HepG2 (cell line): ENCODE measurements around the gene DSN1. TPM values are rescaled to one million over a fixed set of nuclear protein-coding genes. Genes with fewer than 3 reads are reported as not detected.

Source experiments
- ARID2 ChIP-seq: sonication (generic); formaldehyde crosslinking; IDR thresholded peaks from 2 replicates; pipeline ENCODE4 v1.8.1; 2022; ENCODE audit warnings: mild to moderate bottlenecking, missing genetic modification reagents, borderline replicate concordance
- ATM ChIP-seq: fragments of 450-650 bp; IDR thresholded peaks from 2 replicates; pipeline ENCODE4 v1.7.1; 2017; ENCODE audit warnings: mild to moderate bottlenecking, borderline replicate concordance
- CERS6 ChIP-seq: sonication (generic); formaldehyde crosslinking; IDR thresholded peaks from 2 replicates; pipeline ENCODE4 v1.5.0; 2020; ENCODE audit warnings: missing genetic modification reagents
- FOXA3 ChIP-seq: IDR thresholded peaks from 2 replicates; pipeline ENCODE4 v1.6.1; 2016; ENCODE audit warnings: missing genetic modification reagents, missing compliant biosample characterization
- KDM2A ChIP-seq: sonication (generic); formaldehyde crosslinking; IDR thresholded peaks from 2 replicates; pipeline ENCODE4 v1.4.0; 2020; ENCODE audit warnings: low read depth, missing genetic modification reagents, borderline replicate concordance
- MYNN ChIP-seq: sonication (generic); formaldehyde crosslinking; IDR thresholded peaks from 2 replicates; pipeline ENCODE4 v1.4.0; 2020; ENCODE audit warnings: mild to moderate bottlenecking, low read depth, missing genetic modification reagents
- TAF1 ChIP-seq: sonication (generic); formaldehyde crosslinking; IDR thresholded peaks from 2 replicates; pipeline ENCODE4 v1.4.0; 2020; ENCODE audit warnings: missing genetic modification reagents
- ZMYM3 ChIP-seq: sonication (generic); formaldehyde crosslinking; IDR thresholded peaks from 2 replicates; pipeline ENCODE4 v1.5.1; 2020; ENCODE audit warnings: mild to moderate bottlenecking, missing genetic modification reagents
- ZNF407 ChIP-seq: sonication (generic); formaldehyde crosslinking; IDR thresholded peaks from one replicate; pipeline ENCODE4 v1.5.1; 2020; ENCODE audit warnings: mild to moderate bottlenecking, missing genetic modification reagents; ENCODE audit errors: not compliant biosample characterization
- ZNF768 ChIP-seq: sonication (generic); formaldehyde crosslinking; IDR thresholded peaks from 2 replicates; pipeline ENCODE4 v1.4.0; 2020; ENCODE audit warnings: missing genetic modification reagents
- ZNF777 ChIP-seq: sonication (generic); formaldehyde crosslinking; IDR thresholded peaks from 2 replicates; pipeline ENCODE4 v1.4.0; 2020; ENCODE audit warnings: missing genetic modification reagents
- polyA plus RNA-seq, 8 experiments: library from polyadenylated mRNA; depleted of rRNA in 3 of 8; stranded (reverse) in 7 of 8; unstranded in 1 of 8; fragments of >200 nt; fragmentation: Illumina TruSeq in 4 of 8; extraction: Trizol in 4 of 8; gene quantifications; 2 replicates each; pipeline versions ENCODE4 v1.2.1 to v1.2.3, GENCODE V29; 2011 to 2016; ENCODE audit warnings: low read depth in 4 of 8, missing spikeins in 1 of 8, mixed read lengths in 1 of 8; ENCODE audit not compliant: insufficient read depth in 1 of 8
- total RNA-seq, 5 experiments: library from RNA; depleted of rRNA; stranded (reverse); fragments of >200 nt; fragmentation: Illumina TruSeq; extraction: Trizol; gene quantifications; 2 replicates each; pipeline ENCODE4 v1.2.3, GENCODE V29; 2016; ENCODE audit warnings: low read depth in 1 of 5
- TF ChIP-seq, protein P1 (sequence below): sonication (generic); formaldehyde crosslinking; IDR thresholded peaks from 2 replicates; pipeline ENCODE4 v1.5.0; 2020; ENCODE audit warnings: mild to moderate bottlenecking, missing genetic modification reagents, borderline replicate concordance
- TF ChIP-seq, protein P2 (sequence below): IDR thresholded peaks from 2 replicates; pipeline ENCODE4 v1.6.1; 2016; ENCODE audit warnings: missing biosample characterization, missing genetic modification reagents, low read depth
- TF ChIP-seq, protein P3 (sequence below): sonication (generic); formaldehyde crosslinking; IDR thresholded peaks from 2 replicates; pipeline ENCODE4 v1.4.0; 2020; ENCODE audit warnings: missing genetic modification reagents

Gene DSN1
- total and polyA plus RNA-seq, 2 of the 13 experiments (the other 11 are each of a cell fraction or from before 2014, with no cell fraction given): 18.7 to 53.7 TPM

DNA sequence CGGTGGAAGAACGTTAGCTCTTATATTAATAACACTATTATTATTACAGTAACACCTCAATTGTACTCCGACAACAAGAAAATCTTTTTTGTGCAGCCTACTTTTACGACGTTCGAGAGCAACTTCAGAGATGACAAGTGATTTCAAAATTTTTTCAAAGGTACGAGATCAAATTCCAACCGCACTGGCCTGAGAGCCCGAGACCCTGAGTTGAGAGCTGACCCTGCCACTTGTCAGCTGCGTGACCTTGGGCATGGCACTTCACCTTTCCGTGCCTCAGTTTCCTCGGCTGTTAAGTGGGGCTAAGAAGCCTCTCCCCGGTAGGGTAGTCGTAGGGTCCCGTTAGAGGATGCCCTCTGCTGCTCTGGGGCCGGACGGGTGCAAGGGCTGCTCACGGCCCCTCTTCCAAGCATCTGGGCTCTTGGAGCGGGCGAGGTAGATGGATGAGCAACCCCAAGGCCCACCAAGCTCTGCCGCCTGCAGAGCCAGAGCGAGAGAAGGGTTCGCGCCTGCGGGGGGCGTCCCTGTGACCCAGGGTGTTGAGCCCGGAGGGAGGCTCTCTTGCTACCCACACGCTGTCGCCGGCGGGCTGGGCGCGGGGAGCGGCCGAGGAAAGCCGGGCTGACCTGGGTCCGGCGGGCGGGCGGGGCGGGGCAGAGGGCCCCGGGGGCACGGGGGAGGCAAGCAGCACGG, 28.2 kb downstream of the DSN1 start (continued):
- 0 out of 2 replicates have a peak, but pooled peaks have one; percentile 50 for TF ChIP-seq CERS6 (CRISPR knock-in tag)
- TF ChIP-seq ATM: no peak
- TF ChIP-seq ZNF768 (CRISPR knock-in tag): peak; percentile 62; the same call in 1 of the 2 replicates
- TF ChIP-seq ZMYM3 (CRISPR knock-in tag): peak; percentile 88
- no peak for TF ChIP-seq ZNF407 (CRISPR knock-in tag)
- TF ChIP-seq, protein P1, sequence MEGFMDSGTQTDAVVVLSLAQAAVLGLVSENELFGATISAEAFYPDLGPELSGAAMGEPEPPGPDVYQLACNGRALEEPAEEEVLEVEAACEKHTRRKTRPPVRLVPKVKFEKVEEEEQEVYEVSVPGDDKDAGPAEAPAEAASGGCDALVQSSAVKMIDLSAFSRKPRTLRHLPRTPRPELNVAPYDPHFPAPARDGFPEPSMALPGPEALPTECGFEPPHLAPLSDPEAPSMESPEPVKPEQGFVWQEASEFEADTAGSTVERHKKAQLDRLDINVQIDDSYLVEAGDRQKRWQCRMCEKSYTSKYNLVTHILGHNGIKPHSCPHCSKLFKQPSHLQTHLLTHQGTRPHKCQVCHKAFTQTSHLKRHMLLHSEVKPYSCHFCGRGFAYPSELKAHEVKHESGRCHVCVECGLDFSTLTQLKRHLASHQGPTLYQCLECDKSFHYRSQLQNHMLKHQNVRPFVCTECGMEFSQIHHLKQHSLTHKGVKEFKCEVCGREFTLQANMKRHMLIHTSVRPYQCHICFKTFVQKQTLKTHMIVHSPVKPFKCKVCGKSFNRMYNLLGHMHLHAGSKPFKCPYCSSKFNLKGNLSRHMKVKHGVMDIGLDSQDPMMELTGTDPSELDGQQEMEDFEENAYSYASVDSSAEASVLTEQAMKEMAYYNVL: no peak
- peak; percentile 54; the same call in 1 of the 2 replicates for TF ChIP-seq KDM2A (CRISPR knock-in tag)
- TF ChIP-seq ZNF777 (CRISPR knock-in tag): no peak
- no peak; the same call in 1 of the 2 replicates for TF ChIP-seq TAF1 (CRISPR knock-in tag)
- TF ChIP-seq, protein P2, sequence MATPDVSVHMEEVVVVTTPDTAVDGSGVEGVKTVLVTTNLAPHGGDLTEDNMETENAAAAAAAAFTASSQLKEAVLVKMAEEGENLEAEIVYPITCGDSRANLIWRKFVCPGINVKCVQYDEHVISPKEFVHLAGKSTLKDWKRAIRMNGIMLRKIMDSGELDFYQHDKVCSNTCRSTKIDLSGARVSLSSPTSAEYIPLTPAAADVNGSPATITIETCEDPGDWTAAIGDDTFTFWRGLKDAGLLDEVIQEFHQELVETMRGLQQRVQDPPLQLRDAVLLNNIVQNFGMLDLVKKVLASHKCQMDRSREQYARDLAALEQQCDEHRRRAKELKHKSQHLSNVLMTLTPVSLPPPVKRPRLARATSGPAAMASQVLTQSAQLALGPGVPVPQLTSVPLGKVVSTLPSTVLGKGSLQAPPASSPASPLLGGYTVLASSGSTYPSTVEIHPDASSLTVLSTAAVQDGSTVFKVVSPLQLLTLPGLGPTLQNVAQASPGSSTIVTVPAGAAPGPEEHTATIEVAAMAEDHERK: no peak
- TF ChIP-seq, protein P3, sequence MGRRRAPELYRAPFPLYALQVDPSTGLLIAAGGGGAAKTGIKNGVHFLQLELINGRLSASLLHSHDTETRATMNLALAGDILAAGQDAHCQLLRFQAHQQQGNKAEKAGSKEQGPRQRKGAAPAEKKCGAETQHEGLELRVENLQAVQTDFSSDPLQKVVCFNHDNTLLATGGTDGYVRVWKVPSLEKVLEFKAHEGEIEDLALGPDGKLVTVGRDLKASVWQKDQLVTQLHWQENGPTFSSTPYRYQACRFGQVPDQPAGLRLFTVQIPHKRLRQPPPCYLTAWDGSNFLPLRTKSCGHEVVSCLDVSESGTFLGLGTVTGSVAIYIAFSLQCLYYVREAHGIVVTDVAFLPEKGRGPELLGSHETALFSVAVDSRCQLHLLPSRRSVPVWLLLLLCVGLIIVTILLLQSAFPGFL (CRISPR knock-in tag): no peak
- TF ChIP-seq FOXA3 (CRISPR knock-in tag): no peak
- no peak; the same call in 1 of the 2 replicates for TF ChIP-seq ARID2 (CRISPR knock-in tag)
- TF ChIP-seq MYNN (CRISPR knock-in tag): peak; percentile 85; the same call in 1 of the 2 replicates
